K562 (cell line): ENCODE data around the gene PRKAR2B.

Experiments
- ATF3 ChIP-seq, 2 experiments: fragments of 450-650 bp in 1 of 2; sonication (generic) in 1 of 2; formaldehyde crosslinking in 1 of 2; IDR thresholded peaks in 1 of 2; conservative IDR thresholded peaks in 1 of 2; 2 replicates each; pipeline versions ENCODE4 v1.6.1 to v1.8.1; 2016 to 2023; ENCODE audit warnings: mild to moderate bottlenecking in 2 of 2, moderate library complexity in 2 of 2, inconsistent platforms in 1 of 2, missing genetic modification reagents in 1 of 2
- ATF7 ChIP-seq: fragments of 450-650 bp; IDR thresholded peaks from 2 replicates; pipeline ENCODE4 v1.7.1; 2014; ENCODE audit warnings: mild to moderate bottlenecking, moderate library complexity
- CTCF ChIP-seq, 3 experiments: IDR thresholded peaks in 2 of 3; conservative IDR thresholded peaks in 1 of 3; 2 replicates each; pipeline ENCODE4 v1.5.1; 2011 to 2012; ENCODE audit warnings: low read length in 3 of 3, mild to moderate bottlenecking in 3 of 3, control low read depth in 2 of 3, improper control_type of control experiment in 1 of 3, inconsistent platforms in 1 of 3, low read depth in 1 of 3, mixed read lengths in 1 of 3, moderate library complexity in 1 of 3; ENCODE audit not compliant: insufficient read depth in 2 of 3
- ELF4 ChIP-seq: fragments of 450-650 bp; formaldehyde crosslinking; IDR thresholded peaks from 2 replicates; pipeline ENCODE4 v1.4.0; 2022; ENCODE audit warnings: missing genetic modification characterization
- EP300 ChIP-seq: IDR thresholded peaks from 2 replicates; pipeline ENCODE4 v1.6.1; 2012; ENCODE audit warnings: low read length, improper control_type of control experiment
- KLF13 ChIP-seq: fragments of 450-650 bp; IDR thresholded peaks from 2 replicates; pipeline ENCODE4 v1.6.1; 2016; ENCODE audit warnings: missing genetic modification characterization, low read depth, mild to moderate bottlenecking, missing compliant biosample characterization, moderate library complexity, borderline replicate concordance
- POLR2AphosphoS5 ChIP-seq: IDR thresholded peaks from 2 replicates; pipeline ENCODE4 v1.6.1; 2011; ENCODE audit warnings: mild to moderate bottlenecking, low read depth, low read length, moderate library complexity; ENCODE audit not compliant: control insufficient read depth, insufficient read depth
- USF2 ChIP-seq: sonication (generic); formaldehyde crosslinking; IDR thresholded peaks from 2 replicates; pipeline ENCODE4 v1.5.0; 2020; ENCODE audit warnings: missing genetic modification reagents
- YBX1 ChIP-seq: fragments of 450-650 bp; IDR thresholded peaks from 2 replicates; pipeline ENCODE4 v1.7.1; 2016; ENCODE audit warnings: mild to moderate bottlenecking
- ZKSCAN8 ChIP-seq: fragments of 200-800 bp; sonication (Bioruptor generic); IDR thresholded peaks from 2 replicates; pipeline ENCODE4 v1.6.1; 2016; ENCODE audit warnings: missing genetic modification characterization, missing compliant biosample characterization
- ZNF212 ChIP-seq: fragments of 450-650 bp; formaldehyde crosslinking; IDR thresholded peaks from 2 replicates; pipeline ENCODE4 v1.4.0; 2020; ENCODE audit warnings: mild to moderate bottlenecking
- ZNF354B ChIP-seq: fragments of 250-450 bp; sonication (Bioruptor Pico); IDR thresholded peaks from 2 replicates; pipeline ENCODE4 v1.4.0; 2020
- ZNF407 ChIP-seq: fragments of 450-650 bp; IDR thresholded peaks from 2 replicates; pipeline ENCODE4 v1.6.1; 2016; ENCODE audit warnings: low read depth

- TF ChIP-seq ZNF354B (no peak), ZNF212 (CRISPR knock-in tag) (no peak), CTCF (IDR thresholded peaks at IDR 0.05 in 2 of 3, conservative IDR thresholded peaks at IDR 0.05 in 1 of 3; ENCODE audit: insufficient read depth in 2 of 3, low read depth in 1 of 3, low read length in 3 of 3) (no peak), KLF13 (tag) (no peak), ZKSCAN8 (CRISPR knock-in tag) (no peak), ATF3 (IDR thresholded peaks at IDR 0.05) (no peak), ATF3 (CRISPR knock-in tag; conservative IDR thresholded peaks at IDR 0.05) (no peak), YBX1 (no peak), ZNF407 (no peak), EP300 (no peak), ATF7 (no peak), POLR2AphosphoS5 (no peak), USF2 (CRISPR knock-in tag) (no peak), ELF4 (CRISPR knock-in tag) (no peak)
Observed at GRCh38 chr7:107002126-107002525, 42.4 kb upstream of the PRKAR2B start.
